ENCODE measurements around the gene OR5C1.
"Not testable (repeated sequence)": the region's sequence is repeated elsewhere in the genome, so short reads cannot be mapped to it uniquely, and the experiment has no call there.

Gene OR5C1

DNA sequence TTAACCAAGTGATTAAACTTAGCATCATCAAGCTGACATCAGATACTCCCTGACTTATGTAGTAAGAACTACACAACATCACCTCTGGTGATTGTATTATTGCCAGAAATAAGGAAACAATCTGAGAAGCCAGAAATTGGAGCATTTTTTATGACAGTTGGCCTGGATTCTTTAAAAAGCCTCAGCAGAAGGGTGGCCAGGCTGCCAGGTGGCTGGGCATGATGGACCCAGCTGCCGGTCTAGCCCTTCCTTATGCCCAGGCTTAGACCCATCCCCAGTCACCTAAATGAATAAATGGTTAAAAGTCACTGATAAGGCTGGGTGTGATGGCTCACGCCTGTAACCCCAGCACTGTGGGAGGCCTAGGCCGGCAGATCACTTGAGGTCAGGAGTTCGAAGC lies 24.0 kb downstream of the OR5C1 start:
- no peak for DNase-seq

DNA sequence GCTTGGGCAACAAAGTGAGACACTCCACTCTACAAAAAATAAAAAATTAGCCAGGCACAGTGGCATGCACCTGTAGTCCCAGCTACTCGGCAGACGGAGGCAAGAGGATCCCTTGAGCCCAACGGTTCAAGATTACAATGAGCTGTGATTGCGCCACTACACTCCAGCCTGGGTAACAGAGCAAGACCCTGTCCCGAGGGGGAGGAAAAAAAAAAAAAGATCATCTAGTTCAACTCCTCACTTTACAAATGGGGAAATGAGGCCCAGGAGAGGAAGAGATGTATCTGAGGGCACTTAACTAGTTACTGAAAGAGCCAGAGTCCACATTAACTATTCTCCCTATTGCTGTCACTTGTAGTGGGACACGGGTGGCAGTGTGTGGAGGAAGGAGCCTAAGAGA lies 25.8 kb downstream of the OR5C1 start:
- no peak for DNase-seq

DNA sequence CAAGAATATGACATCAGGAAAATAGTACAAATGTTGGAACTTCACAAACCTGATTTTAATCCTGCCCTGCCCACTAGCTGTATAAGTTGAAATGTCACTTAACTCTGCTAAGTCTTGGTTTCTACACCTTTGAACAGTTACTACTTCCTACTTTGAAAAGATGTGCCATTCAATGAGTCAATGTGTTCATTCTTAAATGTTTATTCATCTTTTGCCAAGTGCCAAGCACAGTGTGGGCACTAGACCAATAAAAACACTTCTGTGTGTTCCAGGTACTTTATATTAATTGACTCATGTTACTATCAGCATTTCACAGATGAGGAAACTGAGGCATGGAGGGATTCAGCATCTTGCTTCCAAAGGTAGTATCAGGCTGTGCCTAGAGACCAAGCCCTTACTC lies 26.8 kb downstream of the OR5C1 start:
- DNase-seq: no peak

DNA sequence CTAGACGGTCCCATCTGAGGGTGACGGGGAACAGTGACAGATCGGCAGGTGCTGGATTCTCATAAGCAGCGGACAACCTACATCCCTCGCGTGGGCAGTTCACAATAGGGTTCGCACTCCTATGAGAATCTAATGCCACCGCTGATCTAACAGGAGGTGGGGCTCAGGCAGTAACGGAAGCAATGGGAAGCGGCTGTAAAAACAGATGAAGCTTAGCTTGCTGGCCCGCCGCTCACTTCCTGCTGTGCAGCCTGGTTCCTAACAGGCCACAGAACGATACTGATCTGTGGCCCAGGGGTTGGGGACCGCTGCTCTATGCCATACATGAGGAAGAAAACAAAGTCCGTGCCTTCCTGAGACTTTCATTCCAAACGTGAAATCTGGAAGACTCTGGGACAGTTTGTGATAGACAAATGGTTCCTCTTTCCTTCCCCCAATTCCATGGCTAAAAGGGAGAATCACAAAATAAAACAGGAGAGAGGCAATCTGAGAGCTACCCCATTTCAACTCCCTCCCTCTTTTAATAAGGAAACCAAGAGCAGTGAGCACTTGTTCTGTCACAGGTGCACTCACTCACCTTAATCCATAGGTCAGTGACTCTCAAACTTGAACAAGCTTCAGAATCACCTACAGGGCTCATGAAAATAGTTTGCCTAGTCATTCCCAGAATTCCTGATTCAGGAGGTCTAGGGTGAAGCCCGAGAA lies 27.6 kb downstream of the OR5C1 start:
- DNase-seq: no peak

DNA sequence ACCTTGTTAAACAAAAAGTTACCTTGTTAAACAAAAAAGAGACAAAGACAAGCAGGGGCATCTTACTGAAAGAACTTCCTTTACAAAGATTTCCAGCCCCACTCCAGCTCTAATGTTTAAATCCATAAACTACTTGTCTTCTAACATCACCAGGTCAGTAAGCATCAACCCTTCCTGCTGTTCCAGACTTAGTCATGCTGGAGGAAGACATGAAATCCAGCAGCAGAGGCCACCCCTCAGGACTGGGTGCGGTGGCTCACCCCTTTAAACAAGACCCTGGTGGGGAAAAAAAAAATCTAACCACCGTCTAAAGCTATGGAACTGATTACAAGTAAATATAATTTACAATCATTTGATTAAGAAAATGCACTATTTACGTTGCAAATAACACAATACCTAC lies 30.6 kb downstream of the OR5C1 start:
- no peak for DNase-seq

DNA sequence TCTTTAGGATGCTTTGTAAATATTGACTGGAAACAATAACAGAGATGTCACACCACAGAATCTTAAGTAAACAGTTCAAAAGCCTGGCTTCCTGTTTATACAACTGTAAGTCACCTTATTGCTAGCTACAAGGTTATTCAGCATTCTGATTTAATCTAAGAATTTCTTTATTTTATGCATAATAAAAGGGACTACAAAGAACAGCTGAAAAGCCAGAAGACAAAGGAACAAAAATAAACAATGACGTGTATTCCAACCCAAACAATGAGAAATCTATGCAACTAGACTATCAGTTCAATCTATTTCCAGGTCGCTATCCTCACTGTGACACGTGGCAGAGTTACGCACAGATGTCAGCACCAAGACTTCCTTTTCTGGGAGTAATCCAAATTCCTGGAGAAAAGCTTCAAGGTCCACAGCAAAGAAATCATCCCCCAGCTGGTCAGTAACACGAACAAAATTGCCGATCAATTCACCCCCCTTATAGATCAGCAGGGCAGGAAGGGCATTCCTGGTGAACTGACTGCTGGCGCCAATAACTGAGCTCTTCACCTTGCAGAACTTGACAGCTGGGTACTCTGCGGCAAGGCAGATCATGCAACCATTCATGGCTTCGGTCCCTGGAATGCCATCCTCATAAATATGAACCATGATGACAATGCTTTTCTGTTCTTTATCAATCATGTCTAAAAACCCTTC lies 31.2 kb downstream of the OR5C1 start:
- DNase-seq: no peak

DNA sequence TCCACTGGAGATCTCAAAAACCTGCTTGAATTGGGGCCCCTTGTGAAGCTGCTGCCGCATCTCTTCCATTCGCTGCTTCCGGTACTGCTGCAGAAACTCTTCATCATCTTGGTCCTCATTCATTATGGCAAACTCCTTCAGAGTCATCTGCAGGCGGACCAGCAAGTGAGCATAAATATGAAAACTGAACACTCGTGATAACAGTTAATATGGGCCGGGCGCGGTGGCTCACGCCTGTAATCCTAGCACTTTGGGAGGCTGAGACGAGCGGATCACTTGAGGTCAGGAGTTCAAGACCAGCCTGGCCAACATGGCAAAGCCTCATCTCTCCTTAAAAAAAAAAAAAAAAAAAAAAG lies 31.7 kb downstream of the OR5C1 start:
- DNase-seq: no peak

DNA sequence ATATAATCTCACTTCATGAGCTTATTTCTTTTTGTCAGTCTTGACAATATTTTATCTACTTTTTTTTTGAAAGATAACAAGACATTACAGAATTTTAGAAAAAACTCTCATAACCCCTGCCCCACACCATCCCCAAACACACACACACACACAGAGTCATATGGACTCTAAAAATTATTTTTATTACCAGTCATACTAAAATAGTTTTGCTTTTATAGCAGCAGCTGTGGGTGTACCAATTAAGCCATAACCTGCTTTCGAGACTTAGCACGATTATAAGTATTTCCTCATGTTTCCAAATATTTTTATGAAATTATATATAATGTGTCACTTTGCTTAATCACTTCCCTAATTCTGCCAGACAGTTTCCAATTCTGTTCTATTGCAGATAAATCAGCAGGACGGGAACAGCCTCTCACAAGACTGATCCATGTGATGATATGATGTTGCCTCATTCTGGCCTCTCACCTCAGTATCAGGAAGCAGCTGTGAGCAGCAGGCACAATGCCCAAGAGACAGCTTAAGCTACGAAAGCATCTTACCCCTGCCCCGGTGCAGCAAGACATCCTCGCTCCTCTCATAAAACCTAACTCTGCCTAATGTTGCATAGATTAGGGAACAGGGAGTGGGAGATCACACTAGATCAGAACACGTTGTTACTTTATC lies 32.7 kb downstream of the OR5C1 start:
- no peak for DNase-seq

DNA sequence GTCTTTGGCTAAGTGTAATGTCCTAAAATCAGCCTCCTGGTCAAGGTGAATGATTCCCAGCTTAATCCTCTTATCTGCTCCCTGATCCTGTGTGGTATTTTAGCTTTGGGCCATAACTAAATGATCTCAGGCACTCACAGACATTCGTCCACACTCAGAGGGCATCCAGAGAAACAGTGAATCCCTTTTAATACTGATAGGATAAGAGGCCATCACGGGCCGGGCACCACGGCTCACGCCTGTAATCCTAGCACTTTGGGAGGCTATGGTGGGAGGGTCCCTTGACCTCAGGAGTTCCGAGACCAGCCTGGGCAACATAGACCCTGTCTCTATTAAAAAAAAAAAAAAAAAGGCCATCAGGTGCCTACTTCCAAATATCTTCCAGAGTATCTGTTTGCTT lies 33.3 kb downstream of the OR5C1 start:
- no peak for DNase-seq

DNA sequence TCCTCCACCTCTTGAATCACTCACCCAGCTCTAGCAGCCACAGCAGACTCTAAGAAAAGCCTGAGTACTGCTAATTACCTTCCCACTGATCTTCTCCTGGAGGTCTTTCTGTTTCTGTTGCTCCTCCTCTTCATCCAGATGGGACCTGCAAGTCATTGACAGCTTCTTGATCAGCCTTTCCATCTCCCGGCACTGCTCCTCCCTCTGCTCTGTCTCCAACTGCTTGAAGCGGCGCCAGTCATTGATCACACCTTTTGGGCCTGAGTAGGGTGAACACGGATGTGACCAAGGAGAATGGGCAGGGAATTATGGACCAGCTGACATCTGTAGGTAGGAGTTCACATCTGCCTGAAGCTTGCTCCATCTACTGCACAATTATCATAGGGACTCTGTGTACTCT lies 34.2 kb downstream of the OR5C1 start:
- DNase-seq: no peak

DNA sequence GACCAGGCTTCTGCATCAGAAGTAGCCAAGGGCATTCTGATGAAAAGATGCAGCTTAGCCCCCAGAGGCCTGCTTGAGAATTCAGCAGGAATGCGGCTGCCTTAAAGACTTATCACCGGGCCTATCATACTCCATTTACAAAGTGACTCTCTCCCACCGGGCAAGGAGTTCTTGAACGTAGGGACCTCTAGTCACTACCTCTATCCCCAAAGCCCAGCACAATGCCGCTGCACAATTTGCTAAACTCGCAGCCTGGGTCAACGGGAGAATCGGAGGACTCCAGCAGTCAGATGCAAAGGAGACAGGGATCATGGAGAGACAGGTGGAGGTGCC lies 39.0 kb downstream of the OR5C1 start:
- no peak for DNase-seq

DNA sequence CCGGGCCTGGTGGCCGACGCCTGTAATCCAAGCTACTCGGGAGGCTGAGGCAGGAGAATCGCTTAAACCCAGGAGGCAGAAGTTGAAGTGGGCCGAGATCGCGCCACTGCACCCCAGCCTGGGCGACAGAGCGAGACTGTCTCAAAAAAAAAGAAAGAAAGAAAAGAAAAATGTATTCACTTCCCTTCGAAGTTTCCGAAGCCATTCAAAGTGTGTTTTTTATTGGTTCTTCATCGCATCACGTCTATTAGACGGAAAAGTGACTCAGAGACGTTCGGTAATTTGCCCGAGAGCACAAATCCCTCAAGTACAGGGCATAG lies 40.2 kb downstream of the OR5C1 start:
- not testable (repeated sequence) for DNase-seq

DNA sequence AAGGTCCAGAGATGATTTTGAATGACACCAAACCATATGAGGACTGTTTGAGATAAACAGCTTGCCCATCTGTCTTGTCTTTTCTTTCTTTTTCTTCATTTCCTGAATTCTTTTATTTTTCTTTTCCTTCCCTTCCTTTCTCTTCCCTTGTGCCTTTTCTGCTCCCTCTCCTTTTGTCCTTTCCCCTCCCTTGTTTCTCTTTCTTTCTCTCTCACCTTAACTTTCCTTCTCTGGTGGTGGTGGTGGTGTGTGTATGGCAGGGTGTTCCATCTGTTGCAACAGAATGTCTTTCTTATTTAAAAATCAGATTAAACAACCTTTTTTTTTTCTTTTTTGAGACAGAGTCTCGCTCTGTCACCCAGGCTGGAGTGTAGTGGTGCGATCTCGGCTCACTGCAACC lies 43.5 kb downstream of the OR5C1 start:
- DNase-seq: no peak

DNA sequence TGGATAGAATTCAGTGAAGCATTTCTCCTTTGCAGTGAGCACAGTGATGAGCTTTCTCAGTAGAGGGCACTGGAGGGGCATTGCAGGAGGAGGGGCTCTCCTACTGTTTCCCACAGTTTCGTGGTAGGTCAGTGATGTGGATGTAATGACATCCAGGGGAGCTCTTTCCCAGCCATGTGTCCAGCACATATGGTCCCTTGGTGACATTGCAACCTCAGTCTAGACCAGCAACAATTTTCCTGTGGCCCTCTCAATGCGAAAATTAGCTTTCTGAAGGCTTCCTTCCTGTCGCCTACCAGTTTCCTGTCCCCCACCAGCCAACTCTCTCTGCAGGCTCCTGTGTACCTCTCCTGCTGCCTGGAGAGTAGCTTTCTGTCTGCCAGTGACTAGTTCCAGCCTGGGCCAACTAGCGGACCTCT lies 46.6 kb downstream of the OR5C1 start:
- no peak for DNase-seq

DNA sequence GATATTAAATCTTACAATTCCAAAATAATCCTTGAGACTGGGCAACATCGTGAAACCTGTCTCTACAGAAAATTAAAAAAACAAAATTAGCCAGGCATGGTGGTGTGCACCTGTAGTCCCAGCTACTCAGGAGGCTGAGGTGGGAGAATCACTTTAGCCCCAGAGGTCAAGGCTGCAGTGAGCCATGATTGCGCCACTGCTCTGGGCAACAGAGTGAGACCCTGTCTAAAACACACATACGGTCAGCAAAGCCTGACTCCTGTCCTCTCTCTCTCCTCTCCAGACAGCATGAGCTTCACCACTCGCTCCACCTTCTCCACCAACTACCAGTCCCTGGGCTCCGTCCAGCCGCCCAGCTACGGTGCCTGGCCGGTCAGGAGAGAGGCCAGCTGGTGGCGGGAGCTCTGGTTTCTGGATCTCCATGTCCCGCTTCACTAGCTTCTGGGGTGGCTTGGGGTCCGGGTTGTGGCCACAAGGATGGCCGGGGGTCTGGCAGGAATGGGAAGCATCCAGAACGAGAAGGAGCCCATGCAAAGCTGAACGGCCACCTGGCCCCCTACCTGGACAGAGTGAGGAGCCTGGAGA lies 48.6 kb downstream of the OR5C1 start:
- DNase-seq: no peak

DNA sequence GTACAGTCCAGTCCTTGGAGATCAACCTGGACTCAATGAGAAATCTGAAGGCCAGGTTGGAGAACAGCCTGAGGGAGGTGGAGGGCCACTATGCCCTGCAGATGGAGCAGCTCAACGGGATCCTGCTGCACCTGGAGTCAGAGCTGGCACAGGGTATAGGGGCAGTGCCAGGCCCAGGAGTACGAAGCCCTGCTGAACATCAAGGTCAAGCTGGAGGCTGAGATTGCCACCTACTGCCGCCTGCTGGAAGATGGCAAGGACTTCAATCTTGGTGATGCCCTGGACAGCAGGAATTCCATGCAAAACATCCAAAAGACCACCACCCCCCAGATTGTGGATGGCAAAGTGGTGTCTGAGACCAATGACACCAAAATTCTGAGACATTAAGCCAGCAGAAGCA lies 49.7 kb downstream of the OR5C1 start:
- DNase-seq: not testable (repeated sequence)
